Measurements from ENCODE around the gene TRAF3.

GRCh38 chr14:102927346-102927877 lies 150.2 kb downstream of the TRAF3 start:
- no peak for TF ChIP-seq CTCF (IDR thresholded peaks at IDR 0.05 in 8 of 11, conservative IDR thresholded peaks at IDR 0.05 in 3 of 11)
- TF ChIP-seq POLR2A (IDR thresholded peaks at IDR 0.05) = no peak

All from spleen (tissue), 7 donors.